Glutamatergic neuron (in vitro differentiated cells): ENCODE results near the gene SNAPIN. TPM values are rescaled to one million over a fixed set of nuclear protein-coding genes. Genes with fewer than 3 reads are reported as not detected.

Experiments used
- DNase-seq: peaks from one replicate; pipeline ENCODE4 v3.0.0; 2022
- H3K27ac Mint-ChIP-seq: one replicate; pipeline ENCODE4 v1.8.0; 2020; ENCODE audit warnings: mild to moderate bottlenecking, mixed read lengths, inconsistent platforms; ENCODE audit not compliant: unreplicated experiment
- H3K27me3 Mint-ChIP-seq: one replicate; pipeline ENCODE4 v1.8.0; 2020; ENCODE audit warnings: mild to moderate bottlenecking, moderate library complexity, mixed read lengths, inconsistent platforms; ENCODE audit not compliant: unreplicated experiment
- H3K36me3 Mint-ChIP-seq: one replicate; pipeline ENCODE4 v1.8.0; 2020; ENCODE audit warnings: mild to moderate bottlenecking, mixed read lengths, inconsistent platforms; ENCODE audit not compliant: unreplicated experiment
- H3K4me1 Mint-ChIP-seq: one replicate; pipeline ENCODE4 v1.8.0; 2020; ENCODE audit warnings: mild to moderate bottlenecking, low read depth, mixed read lengths, inconsistent platforms; ENCODE audit not compliant: unreplicated experiment
- H3K4me3 Mint-ChIP-seq: one replicate; pipeline ENCODE4 v1.8.0; 2020; ENCODE audit warnings: mild to moderate bottlenecking, mixed read lengths, inconsistent platforms; ENCODE audit not compliant: unreplicated experiment
- H3K9me3 Mint-ChIP-seq: one replicate; pipeline ENCODE4 v1.8.0; 2020; ENCODE audit warnings: mild to moderate bottlenecking, moderate library complexity, mixed read lengths, inconsistent platforms; ENCODE audit not compliant: unreplicated experiment
- total RNA-seq: library from RNA; stranded (reverse); fragmentation: NEBNext Ultra II Directional; extraction: Animal tissue kit (Norgen Biotek cat#: 25700); gene quantifications from one replicate; pipeline ENCODE4 v1.2.1, GENCODE V29; 2021; ENCODE audit not compliant: unreplicated experiment
- TF ChIP-seq, protein P1 (sequence below): fragments of 200-600 bp; sonication (generic); IDR thresholded peaks from one replicate; pipeline ENCODE4 v1.5.0; 2021; ENCODE audit not compliant: partially characterized antibody, unreplicated experiment

The SNAPIN gene
- total RNA-seq, 1 donor from 2014 or later: 30.8 TPM

- Mint-ChIP-seq H3K9me3 (peaks cover 1% of the 10 kb centered on the region), H3K4me1 (no peaks in the 10 kb centered on the region), H3K27me3 (peaks cover 7% of the 10 kb centered on the region), H3K36me3 (no peaks in the 10 kb centered on the region), H3K4me3 (no peak overlapping the region), H3K27ac (no peak overlapping the region)
- no peak for DNase-seq
- TF ChIP-seq, protein P1, sequence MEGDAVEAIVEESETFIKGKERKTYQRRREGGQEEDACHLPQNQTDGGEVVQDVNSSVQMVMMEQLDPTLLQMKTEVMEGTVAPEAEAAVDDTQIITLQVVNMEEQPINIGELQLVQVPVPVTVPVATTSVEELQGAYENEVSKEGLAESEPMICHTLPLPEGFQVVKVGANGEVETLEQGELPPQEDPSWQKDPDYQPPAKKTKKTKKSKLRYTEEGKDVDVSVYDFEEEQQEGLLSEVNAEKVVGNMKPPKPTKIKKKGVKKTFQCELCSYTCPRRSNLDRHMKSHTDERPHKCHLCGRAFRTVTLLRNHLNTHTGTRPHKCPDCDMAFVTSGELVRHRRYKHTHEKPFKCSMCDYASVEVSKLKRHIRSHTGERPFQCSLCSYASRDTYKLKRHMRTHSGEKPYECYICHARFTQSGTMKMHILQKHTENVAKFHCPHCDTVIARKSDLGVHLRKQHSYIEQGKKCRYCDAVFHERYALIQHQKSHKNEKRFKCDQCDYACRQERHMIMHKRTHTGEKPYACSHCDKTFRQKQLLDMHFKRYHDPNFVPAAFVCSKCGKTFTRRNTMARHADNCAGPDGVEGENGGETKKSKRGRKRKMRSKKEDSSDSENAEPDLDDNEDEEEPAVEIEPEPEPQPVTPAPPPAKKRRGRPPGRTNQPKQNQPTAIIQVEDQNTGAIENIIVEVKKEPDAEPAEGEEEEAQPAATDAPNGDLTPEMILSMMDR: no peak
Observed at GRCh38 chr1:153652805-153653500, 5.5 kb upstream of the SNAPIN start.

DNA sequence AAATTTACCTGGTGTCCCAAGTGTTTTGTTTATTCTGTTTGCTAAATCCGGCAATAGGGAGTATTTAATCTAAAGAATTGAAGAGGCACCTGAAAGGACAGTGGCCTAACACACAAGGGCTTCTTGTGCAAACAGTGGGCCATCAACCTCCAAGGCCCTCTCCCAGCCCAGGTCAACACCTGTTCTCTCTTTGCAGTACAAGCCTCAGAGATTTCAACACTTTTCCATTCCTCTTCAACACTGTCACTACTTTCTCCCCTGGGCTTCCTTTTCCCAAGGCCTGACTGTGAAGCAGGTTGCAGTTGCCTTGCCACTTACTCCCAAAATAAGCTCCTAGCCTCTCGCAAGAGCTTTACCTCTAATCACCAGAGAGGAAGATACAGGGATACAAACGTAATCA lies 3.2 kb upstream of the SNAPIN start:
- Mint-ChIP-seq H3K4me3 (no peak overlapping the region), H3K27ac (no peak overlapping the region), H3K4me1 (peaks cover 7% of the 10 kb centered on the region), H3K36me3 (no peaks in the 10 kb centered on the region), H3K27me3 (peaks cover 6% of the 10 kb centered on the region), H3K9me3 (peaks cover 3% of the 10 kb centered on the region)
- TF ChIP-seq, protein P1: no peak
- DNase-seq: no peak

DNA sequence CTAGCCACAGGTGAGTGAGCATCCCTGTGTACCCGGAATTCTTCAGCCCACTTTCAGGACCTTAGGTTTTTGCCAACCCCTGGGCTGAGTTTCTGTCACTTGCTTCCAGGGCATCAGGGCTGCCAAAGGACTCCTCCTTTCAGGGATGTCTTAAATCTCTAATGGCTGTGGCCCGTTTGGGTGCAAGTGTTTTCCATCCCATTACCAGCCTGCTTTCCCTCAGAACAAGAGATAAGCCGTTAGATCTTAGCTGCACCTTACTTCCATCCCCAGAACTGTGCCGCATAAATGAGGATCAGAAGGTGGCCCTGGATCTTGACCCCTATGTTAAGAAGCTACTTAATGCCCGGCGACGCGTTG lies 652 bp downstream of the SNAPIN start:
- H3K4me1 Mint-ChIP-seq: peaks cover 11% of the 10 kb centered on the region
- DNase-seq: no peak
- H3K4me3 Mint-ChIP-seq: peak overlapping the region; percentile 97
- H3K36me3 Mint-ChIP-seq: no peaks in the 10 kb centered on the region
- TF ChIP-seq, protein P1: no peak
- H3K27ac Mint-ChIP-seq: no peak overlapping the region
- peaks cover 3% of the 10 kb centered on the region for H3K27me3 Mint-ChIP-seq
- H3K9me3 Mint-ChIP-seq: peaks cover 3% of the 10 kb centered on the region

DNA sequence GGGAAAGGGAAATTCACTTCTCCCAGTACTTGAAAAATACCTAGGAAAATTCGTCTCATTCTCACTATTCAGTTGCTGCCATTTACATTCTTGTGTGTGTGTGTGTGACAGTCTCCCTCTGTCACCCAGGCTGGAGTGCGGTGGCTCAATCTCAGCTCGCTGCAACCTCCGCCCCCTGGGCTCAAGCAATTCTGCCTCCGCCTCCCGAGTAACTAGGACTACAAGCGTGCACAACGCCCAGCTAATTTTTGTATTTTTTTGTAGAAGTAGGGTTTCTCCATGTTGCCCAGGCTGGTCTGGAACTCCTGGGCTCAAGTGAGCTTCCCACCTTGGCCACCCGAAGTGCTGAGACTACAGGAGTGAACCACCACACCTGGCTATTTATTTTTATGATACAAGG lies 1.2 kb downstream of the SNAPIN start:
- peak overlapping the region; percentile 97 for H3K4me3 Mint-ChIP-seq
- H3K9me3 Mint-ChIP-seq: peaks cover 3% of the 10 kb centered on the region
- TF ChIP-seq, protein P1: no peak
- peaks cover 11% of the 10 kb centered on the region for H3K4me1 Mint-ChIP-seq
- H3K27me3 Mint-ChIP-seq: peaks cover 3% of the 10 kb centered on the region
- H3K27ac Mint-ChIP-seq: no peak overlapping the region
- no peaks in the 10 kb centered on the region for H3K36me3 Mint-ChIP-seq
- DNase-seq: no peak

GRCh38 chr1:153661111-153661708 lies 2.7 kb downstream of the SNAPIN start:
- H3K27me3 Mint-ChIP-seq: peaks cover 3% of the 10 kb centered on the region
- no peak for DNase-seq
- H3K4me3 Mint-ChIP-seq: peak overlapping the region; percentile 63
- peak overlapping the region; percentile 38 for H3K27ac Mint-ChIP-seq
- H3K36me3 Mint-ChIP-seq: no peaks in the 10 kb centered on the region
- H3K4me1 Mint-ChIP-seq: peaks cover 11% of the 10 kb centered on the region
- peaks cover 3% of the 10 kb centered on the region for H3K9me3 Mint-ChIP-seq
- TF ChIP-seq, protein P1: no peak
